ENCODE measurements around the gene DPP10.

DNA sequence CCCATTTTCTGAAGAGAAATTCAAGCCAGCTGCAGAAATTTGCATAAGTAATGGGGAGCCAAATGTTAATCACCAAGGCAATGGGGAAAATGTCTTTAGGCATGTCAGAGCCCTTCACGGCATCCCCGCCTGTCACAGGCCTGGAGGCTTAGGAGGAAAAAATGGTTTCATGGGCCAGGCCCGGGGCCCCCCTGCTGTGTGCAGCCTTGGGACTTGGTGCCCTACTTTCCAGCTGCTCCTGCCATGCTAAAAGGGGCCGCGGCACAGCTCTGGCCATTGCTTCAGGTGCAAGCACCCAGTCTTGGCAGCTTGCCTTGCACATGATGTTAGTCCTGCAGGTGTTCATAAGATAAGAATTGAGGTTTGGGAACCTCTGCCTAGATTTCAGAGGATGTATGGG lies 1235.7 kb downstream of the DPP10 start:
- TF ChIP-seq, protein P1, sequence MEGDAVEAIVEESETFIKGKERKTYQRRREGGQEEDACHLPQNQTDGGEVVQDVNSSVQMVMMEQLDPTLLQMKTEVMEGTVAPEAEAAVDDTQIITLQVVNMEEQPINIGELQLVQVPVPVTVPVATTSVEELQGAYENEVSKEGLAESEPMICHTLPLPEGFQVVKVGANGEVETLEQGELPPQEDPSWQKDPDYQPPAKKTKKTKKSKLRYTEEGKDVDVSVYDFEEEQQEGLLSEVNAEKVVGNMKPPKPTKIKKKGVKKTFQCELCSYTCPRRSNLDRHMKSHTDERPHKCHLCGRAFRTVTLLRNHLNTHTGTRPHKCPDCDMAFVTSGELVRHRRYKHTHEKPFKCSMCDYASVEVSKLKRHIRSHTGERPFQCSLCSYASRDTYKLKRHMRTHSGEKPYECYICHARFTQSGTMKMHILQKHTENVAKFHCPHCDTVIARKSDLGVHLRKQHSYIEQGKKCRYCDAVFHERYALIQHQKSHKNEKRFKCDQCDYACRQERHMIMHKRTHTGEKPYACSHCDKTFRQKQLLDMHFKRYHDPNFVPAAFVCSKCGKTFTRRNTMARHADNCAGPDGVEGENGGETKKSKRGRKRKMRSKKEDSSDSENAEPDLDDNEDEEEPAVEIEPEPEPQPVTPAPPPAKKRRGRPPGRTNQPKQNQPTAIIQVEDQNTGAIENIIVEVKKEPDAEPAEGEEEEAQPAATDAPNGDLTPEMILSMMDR (IDR thresholded peaks at IDR 0.05): no peak
- TF ChIP-seq POLR2A (IDR thresholded peaks at IDR 0.05): no peak
- TF ChIP-seq POLR2AphosphoS5 (IDR thresholded peaks at IDR 0.05): no peak
